OCI-LY1 (cell line): ENCODE measurements around the gene MACROD2.

Source experiments
- H2AFZ ChIP-seq: fragments of 200-600 bp; sonication (generic), shearing (Covaris generic); 2 replicates; pipeline ENCODE4 v1.6.0; 2014; ENCODE audit warnings: antibody characterized with exemption, mild to moderate bottlenecking, low read length
- H3F3A ChIP-seq: fragments of 200-600 bp; sonication (generic), shearing (Covaris generic); 2 replicates; pipeline ENCODE4 v1.6.0; 2014; ENCODE audit warnings: mild to moderate bottlenecking, antibody characterized with exemption, low read length, moderate library complexity; ENCODE audit not compliant: insufficient read depth
- H3K27ac ChIP-seq: fragments of 200-600 bp; sonication (generic); 2 replicates; pipeline ENCODE4 v1.5.1; 2014; ENCODE audit warnings: low read length, mixed run types, mild to moderate bottlenecking, low read depth; ENCODE audit not compliant: poor library complexity, severe bottlenecking
- H3K27me3 ChIP-seq: fragments of 200-600 bp; sonication (generic); 2 replicates; pipeline ENCODE4 v1.6.0; 2014; ENCODE audit warnings: antibody characterized with exemption, mild to moderate bottlenecking, low read length, moderate library complexity; ENCODE audit not compliant: insufficient read depth
- H3K36me3 ChIP-seq: fragments of 200-600 bp; sonication (generic); 2 replicates; pipeline ENCODE4 v1.6.1; 2014; ENCODE audit warnings: mild to moderate bottlenecking, antibody characterized with exemption, low read length, moderate library complexity, mixed read lengths; ENCODE audit not compliant: insufficient read depth
- H3K4me1 ChIP-seq: fragments of 200-600 bp; sonication (generic); 2 replicates; pipeline ENCODE4 v1.5.1; 2014; ENCODE audit warnings: mild to moderate bottlenecking, low read length, moderate library complexity; ENCODE audit not compliant: insufficient read depth, severe bottlenecking
- H3K4me2 ChIP-seq: fragments of 200-600 bp; sonication (generic), shearing (Covaris generic); 2 replicates; pipeline ENCODE4 v1.6.1; 2014; ENCODE audit warnings: low read length
- H3K4me3 ChIP-seq: fragments of 200-600 bp; sonication (generic); 2 replicates; pipeline ENCODE4 v1.5.1; 2014; ENCODE audit warnings: low read length, low read depth, mild to moderate bottlenecking, mixed read lengths; ENCODE audit not compliant: poor library complexity, severe bottlenecking
- H3K79me2 ChIP-seq: fragments of 200-600 bp; shearing (Covaris generic); 2 replicates; pipeline ENCODE4 v1.6.1; 2016; ENCODE audit warnings: mixed run types, low read length, mixed read lengths; ENCODE audit not compliant: insufficient read depth
- H3K9ac ChIP-seq: fragments of 200-600 bp; sonication (generic), shearing (Covaris generic); 2 replicates; pipeline ENCODE4 v1.6.1; 2014; ENCODE audit warnings: mild to moderate bottlenecking, low read length, mixed read lengths
- H3K9me2 ChIP-seq: fragments of 200-600 bp; sonication (generic), shearing (Covaris generic); 2 replicates; pipeline ENCODE4 v1.6.1; 2014; ENCODE audit warnings: low read depth, mild to moderate bottlenecking, low read length, mixed read lengths
- H3K9me3 ChIP-seq: fragments of 200-600 bp; shearing (Covaris generic); 2 replicates; pipeline ENCODE4 v1.6.1; 2014; ENCODE audit warnings: low read length, mixed read lengths
- H4K20me1 ChIP-seq: fragments of 200-600 bp; sonication (generic), shearing (Covaris generic); 2 replicates; pipeline ENCODE4 v1.6.0; 2016; ENCODE audit warnings: mild to moderate bottlenecking, low read length; ENCODE audit not compliant: insufficient read depth
- EZH2 ChIP-seq: fragments of 200-600 bp; sonication (generic), shearing (Covaris generic); IDR thresholded peaks from 2 replicates; pipeline ENCODE4 v1.8.0; 2017; ENCODE audit warnings: borderline replicate concordance, mixed run types, mild to moderate bottlenecking, antibody characterized with exemption, low read length, moderate library complexity, mixed read lengths
- TF ChIP-seq, protein P1 (sequence below): fragments of 200-600 bp; sonication (generic), shearing (Covaris generic); IDR thresholded peaks from 2 replicates; pipeline ENCODE4 v1.5.1; 2017; ENCODE audit warnings: mild to moderate bottlenecking, antibody characterized with exemption, low read length, moderate library complexity, mixed read lengths

The MACROD2 gene

DNA sequence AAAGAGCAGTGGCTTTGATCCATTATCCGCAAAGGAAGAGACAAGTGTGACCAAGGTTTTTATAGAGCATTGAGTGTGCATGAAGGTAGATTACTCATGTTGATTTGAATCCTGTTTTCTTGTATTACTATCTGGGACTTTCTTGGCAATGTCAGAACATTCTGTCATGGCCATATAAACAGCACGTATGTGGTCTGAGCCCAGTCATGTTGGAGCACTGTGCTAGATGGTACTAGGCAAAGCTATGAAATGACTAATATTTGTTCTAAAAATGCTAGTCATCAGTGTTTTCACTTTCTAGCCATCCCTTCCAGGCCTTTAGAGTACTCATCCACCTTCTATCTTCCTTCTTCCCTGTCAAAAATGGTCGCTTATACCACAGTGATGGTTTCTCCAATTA lies 620.7 kb downstream of the MACROD2 start:
- no peak overlapping the region for H3K4me3 ChIP-seq
- H3K9me2 ChIP-seq: no peaks in the 10 kb centered on the region

DNA sequence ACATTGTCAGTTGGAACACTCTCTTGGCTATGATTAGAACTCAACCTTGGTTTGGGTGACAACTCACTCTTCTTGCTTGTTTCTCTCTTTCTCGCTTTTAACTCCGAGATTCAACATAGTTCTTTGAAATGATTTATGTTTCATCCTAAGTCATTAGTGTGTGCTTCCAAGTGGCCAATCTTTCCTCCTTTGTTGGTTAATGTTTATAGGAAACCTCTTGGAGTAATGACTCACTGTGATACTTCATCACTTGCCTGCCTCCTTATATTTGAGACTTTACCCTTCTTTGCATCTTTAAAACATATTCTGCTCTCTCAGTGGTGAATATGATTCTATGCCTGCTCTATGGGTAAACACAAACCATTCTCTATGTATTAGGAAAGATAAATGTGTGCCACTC lies 621.8 kb downstream of the MACROD2 start:
- TF ChIP-seq, protein P1, sequence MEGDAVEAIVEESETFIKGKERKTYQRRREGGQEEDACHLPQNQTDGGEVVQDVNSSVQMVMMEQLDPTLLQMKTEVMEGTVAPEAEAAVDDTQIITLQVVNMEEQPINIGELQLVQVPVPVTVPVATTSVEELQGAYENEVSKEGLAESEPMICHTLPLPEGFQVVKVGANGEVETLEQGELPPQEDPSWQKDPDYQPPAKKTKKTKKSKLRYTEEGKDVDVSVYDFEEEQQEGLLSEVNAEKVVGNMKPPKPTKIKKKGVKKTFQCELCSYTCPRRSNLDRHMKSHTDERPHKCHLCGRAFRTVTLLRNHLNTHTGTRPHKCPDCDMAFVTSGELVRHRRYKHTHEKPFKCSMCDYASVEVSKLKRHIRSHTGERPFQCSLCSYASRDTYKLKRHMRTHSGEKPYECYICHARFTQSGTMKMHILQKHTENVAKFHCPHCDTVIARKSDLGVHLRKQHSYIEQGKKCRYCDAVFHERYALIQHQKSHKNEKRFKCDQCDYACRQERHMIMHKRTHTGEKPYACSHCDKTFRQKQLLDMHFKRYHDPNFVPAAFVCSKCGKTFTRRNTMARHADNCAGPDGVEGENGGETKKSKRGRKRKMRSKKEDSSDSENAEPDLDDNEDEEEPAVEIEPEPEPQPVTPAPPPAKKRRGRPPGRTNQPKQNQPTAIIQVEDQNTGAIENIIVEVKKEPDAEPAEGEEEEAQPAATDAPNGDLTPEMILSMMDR: no peak
- no peak for TF ChIP-seq EZH2
- H3K27ac ChIP-seq: no peak overlapping the region
- H3K9me2 ChIP-seq: no peaks in the 10 kb centered on the region
- H4K20me1 ChIP-seq: no peaks in the 10 kb centered on the region
- no peaks in the 10 kb centered on the region for H3K4me1 ChIP-seq
- H3F3A ChIP-seq: no peaks in the 10 kb centered on the region
- no peaks in the 10 kb centered on the region for H3K27me3 ChIP-seq
- no peak overlapping the region for H2AFZ ChIP-seq
- H3K9ac ChIP-seq: no peak overlapping the region
- H3K9me3 ChIP-seq: no peaks in the 10 kb centered on the region
- H3K4me3 ChIP-seq: no peak overlapping the region
- no peak overlapping the region for H3K4me2 ChIP-seq
- H3K79me2 ChIP-seq: no peaks in the 10 kb centered on the region
- H3K36me3 ChIP-seq: no peaks in the 10 kb centered on the region

More for the DNA sequence above, 620.7 kb downstream of the MACROD2 start:
- TF ChIP-seq, protein P1: no peak
- no peak for TF ChIP-seq EZH2
- H3F3A ChIP-seq: no peaks in the 10 kb centered on the region
- no peak overlapping the region for H3K4me2 ChIP-seq
- no peaks in the 10 kb centered on the region for H3K36me3 ChIP-seq
- no peaks in the 10 kb centered on the region for H3K9me3 ChIP-seq
- no peaks in the 10 kb centered on the region for H3K27me3 ChIP-seq
- no peak overlapping the region for H3K9ac ChIP-seq
- no peaks in the 10 kb centered on the region for H3K4me1 ChIP-seq
- H3K27ac ChIP-seq: no peak overlapping the region
- no peaks in the 10 kb centered on the region for H4K20me1 ChIP-seq
- no peak overlapping the region for H2AFZ ChIP-seq
- H3K79me2 ChIP-seq: no peaks in the 10 kb centered on the region

DNA sequence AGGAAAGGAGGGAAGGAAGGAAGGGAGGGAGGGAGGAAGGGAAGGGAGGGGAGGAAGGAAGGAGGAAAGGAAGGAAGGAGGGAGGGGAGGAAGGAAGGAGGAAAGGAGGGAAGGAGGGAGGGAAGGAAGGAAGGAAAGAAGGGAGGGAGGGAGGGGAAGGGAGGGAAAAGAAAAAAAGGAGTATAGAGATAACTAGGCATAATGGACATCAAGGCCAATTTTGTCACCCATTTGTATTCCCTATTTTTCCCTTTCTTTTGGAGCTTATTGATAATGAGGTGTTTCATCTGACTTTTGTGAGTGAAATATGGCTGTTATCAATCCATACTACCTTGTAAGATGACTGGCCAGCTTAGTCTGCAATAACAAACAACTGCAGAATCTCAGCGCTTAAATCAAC lies 624.1 kb downstream of the MACROD2 start:
- Histone ChIP-seq H3K36me3 (no peaks in the 10 kb centered on the region), H3K9me2 (no peaks in the 10 kb centered on the region), H3K4me3 (no peak overlapping the region), H3K27me3 (no peaks in the 10 kb centered on the region), H2AFZ (no peak overlapping the region), H4K20me1 (no peaks in the 10 kb centered on the region), H3K4me1 (no peaks in the 10 kb centered on the region), H3F3A (no peaks in the 10 kb centered on the region), H3K27ac (no peak overlapping the region), H3K9me3 (no peaks in the 10 kb centered on the region), H3K9ac (no peak overlapping the region), H3K4me2 (no peak overlapping the region), H3K79me2 (no peaks in the 10 kb centered on the region)
- TF ChIP-seq, protein P1: no peak
- no peak for TF ChIP-seq EZH2
